Activated T-cell treated with anti-CD3 and anti-CD28 coated beads for 1 hour (primary cell): ENCODE measurements around the gene UBE2L6.
"Not testable (repeated sequence)": the region's sequence is repeated elsewhere in the genome, so short reads cannot be mapped to it uniquely, and the experiment has no call there.

Experiments
- DNase-seq: peaks from one replicate; pipeline ENCODE4 v3.0.0-alpha.2; 2020; ENCODE audit warnings: low read depth

The UBE2L6 gene

DNA sequence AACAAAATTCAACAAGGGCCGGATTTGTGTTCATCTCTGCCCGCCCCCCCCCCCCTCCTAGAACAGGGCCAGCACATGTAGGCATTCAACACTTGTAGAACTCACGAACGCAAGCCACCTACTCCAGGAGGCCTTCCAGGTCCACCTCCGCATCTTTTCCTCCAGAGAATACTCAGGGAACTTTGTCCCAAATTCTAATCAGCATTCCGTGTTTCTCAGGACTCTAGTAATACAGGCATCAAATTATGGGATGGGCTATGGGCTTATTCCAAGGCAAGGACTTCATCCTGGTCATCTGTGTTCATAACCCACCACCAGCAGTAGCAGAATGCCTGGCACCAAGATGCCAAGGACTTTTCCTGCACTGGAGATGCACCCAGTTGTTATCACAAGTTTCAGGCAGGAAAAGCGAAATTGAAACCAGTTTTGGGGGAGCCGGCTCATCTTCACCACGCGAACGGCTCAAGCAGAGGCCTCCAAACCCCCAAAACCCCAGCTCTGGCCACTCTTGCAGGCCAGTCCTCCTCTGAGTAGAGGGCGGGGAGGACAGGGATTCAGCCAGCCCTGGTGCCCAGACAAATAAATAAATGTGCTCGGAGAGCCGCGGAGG, 462 bp downstream of the UBE2L6 start:
- DNase-seq, result no peak

DNA sequence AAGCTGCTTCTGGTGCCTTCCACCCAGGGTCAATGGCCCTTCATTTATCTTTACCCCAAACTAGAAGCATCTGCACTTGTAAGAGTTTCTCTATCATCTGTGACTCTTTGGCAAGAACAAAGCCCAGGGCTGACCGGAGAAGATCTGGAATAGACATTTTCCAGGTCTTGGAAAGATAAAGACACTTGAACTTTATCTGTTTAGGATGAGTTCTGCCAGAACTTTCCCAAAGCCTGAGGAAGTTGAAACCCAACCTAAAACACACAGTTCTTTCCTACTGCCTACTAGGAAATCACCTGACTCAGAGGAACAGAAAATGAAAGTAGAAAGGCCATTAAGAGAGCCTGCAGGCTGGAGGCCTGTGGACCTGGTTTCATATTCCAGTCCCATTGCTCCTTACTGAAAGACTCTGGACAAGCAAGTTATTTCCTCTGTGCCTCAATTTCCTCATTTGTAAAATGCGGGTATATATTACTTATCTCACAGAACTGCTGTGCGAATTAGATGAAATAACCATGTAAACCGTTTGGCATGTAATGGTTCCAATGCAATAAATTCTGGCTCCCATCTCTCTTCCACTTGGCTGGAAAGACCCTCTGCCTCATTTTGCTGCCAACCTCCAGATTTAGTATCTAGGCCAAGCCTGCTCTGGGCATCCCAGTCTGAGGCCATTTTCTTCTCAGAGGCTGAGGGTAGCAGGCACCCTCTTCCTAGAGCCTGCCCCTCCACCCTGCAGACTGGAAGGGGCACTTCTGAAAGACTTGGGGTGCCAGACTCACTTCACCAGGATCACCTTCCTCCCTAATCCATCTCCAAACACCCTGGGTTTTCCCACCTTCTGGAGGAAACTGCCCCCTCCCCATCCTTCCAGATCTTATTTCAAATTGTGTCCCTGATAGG, 1.2 kb downstream of the UBE2L6 start:
- DNase-seq, result no peak

DNA sequence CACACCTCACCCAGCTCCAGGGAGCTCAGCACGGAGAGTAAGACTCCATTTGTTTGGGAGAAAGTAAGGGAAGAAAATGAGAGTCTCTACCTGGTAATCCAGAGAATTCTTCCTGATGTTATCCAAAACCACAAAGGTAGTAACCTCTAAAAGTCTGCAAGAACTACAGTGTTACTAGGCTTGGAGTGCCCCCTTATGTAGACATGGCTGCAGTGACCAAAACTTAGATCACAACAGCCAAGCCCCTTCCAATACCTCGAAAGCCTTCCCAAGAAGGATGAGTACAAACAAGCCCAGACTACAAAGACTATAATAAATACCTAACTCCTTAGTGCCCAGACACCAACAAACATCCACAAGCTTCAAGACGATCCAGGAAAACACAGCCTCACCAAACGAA, 4.9 kb downstream of the UBE2L6 start:
- no peak for DNase-seq

DNA sequence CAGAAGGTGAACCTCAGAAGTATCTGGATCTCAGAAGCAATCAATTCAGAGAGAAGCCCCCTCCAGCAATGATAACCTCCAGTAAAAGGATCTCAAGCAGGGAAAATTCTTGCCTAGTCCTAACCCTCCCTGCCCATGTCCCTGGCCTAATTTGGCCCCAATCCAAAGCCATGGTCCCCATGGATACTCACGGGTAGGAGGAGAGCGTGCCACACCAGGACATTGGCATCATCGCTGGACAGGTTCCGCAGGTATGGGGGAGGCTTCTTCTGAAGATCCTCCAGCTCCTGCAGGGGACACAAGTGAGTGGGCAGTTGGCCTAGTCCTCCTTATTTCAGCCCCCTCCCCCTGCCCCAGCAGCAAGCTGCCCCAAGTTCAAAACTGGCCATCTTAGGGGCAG, 7.3 kb downstream of the UBE2L6 start:
- DNase-seq, result no peak

DNA sequence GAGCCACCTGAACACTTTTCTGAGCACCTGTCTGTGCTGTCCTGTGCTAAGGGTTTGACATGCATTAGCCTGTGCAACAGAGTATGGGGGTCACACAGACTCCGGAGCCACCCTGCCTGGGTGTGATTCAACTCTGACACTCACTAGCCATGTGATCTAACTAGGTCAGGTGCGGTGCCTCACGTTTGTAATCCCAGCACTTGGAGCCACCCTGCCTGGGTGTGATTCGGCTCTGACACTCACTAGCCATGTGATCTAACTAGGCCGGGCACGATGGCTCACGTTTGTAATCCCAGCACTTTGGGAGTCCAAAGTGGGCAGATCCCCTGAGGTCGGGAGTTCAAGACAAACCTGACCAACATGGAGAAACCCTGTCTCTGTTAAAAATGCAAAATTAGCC, 11.4 kb downstream of the UBE2L6 start:
- no peak for DNase-seq

- DNase-seq, result no peak
Measured at GRCh38 chr11:57555393-57555792, 12.1 kb downstream of the UBE2L6 start.

- DNase-seq, result no peak
Measured at GRCh38 chr11:57552479-57552878, 15.0 kb downstream of the UBE2L6 start.

GRCh38 chr11:57551941-57552340, 15.5 kb downstream of the UBE2L6 start:
- DNase-seq, result no peak

DNA sequence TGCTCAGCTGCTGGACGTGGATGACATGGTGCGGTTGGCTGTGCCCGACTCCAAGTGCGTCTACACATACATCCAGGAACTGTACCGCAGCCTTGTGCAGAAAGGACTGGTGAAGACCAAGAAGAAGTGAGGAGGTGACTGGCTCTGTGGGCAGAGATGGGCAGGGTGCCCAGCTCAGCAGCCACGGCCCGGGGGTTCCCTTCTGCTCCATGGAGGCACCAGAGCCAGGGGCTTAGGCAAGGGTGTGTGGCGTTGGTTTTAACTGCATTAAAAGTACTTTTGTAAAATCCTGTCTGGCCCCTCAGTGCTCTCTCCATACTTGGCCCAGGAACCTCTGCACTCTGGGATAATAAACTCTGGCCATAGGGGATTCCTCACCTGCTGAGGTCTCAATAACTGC, 17.5 kb downstream of the UBE2L6 start:
- DNase-seq, result no peak

DNA sequence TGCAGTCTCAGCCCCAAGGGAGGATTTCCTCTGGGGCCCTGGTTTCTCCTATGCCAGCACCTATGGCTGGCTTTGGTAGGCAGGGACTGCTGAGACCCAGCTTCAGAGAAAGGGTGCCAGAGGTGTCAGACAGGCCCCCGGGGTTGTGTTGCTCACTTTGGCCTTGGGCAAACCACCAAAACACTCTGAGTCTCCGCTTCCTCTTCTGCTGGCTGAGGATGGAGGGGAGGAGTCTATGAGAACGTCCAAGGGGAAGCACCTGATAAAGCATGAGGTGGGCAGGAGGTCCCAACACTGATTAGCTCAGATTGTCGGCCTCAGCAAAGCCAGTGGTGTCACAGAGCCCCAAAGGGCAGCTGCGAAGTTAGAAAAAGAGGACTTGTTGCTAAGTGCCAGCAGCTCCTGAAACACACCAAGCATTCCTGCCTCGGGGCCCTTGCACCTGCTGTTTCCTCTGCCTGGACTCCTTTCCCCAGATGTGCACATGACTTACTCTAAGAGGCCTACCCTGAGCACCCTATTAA, 19.6 kb downstream of the UBE2L6 start:
- no peak for DNase-seq

GRCh38 chr11:57546869-57547475, 20.5 kb downstream of the UBE2L6 start:
- no peak for DNase-seq

DNA sequence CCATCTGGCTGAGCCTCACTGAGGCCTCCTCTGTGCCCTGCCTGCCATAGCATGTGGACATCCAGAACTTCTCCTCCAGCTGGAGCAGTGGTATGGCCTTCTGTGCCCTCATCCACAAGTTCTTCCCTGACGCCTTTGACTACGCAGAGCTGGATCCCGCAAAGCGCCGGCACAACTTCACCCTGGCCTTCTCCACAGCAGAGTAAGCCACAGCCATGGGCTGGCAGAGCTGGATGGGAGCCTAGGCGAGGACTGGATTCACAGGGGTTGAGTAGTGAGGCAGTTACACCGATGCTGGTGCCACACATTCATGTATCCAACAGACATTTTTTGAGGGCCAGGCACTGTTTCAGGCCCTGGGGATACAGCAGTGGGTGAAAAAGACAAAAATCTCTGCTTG, 21.0 kb downstream of the UBE2L6 start:
- DNase-seq, result no peak

- no peak for DNase-seq
Measured at GRCh38 chr11:57545883-57546282, 21.6 kb downstream of the UBE2L6 start.

DNA sequence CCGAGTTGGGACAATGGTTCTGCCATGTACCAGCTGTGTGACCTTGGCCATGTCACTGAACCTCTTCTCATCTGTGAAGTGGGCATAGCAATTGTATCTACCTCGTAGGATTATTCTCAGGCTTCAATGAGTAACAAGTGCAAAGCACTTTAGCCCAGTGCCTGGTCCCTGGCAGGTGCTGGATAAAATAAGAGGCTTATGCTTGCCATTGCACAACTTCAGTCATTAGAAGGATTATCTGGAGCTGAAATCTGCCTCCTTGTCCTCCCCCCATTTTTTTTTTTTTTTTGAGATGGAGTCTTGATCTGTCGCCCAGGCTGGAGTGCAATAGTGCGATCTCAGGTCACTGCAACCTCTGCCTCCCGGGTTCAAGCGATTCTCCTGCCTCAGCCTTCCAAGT, 22.9 kb downstream of the UBE2L6 start:
- no peak for DNase-seq

DNA sequence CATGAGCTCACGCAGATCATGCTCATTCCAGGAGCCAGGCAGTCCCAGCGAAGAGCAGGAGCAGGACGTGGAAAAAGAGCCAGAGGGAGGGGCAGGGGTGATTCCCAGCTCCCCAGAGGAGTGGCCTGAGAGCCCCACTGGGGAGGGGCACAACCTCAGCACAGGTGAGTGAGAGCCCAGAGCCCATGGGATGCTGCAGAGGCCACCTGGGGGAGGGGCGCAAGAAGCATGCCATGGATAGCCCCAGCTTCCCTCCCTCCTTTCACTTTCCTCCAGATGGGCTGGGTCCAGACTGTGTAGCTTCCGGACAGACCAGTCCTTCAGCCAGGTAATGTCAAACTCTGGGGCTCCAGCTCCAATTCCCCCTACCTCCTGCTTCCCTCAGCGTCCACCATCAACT, 23.9 kb downstream of the UBE2L6 start:
- no peak for DNase-seq

DNA sequence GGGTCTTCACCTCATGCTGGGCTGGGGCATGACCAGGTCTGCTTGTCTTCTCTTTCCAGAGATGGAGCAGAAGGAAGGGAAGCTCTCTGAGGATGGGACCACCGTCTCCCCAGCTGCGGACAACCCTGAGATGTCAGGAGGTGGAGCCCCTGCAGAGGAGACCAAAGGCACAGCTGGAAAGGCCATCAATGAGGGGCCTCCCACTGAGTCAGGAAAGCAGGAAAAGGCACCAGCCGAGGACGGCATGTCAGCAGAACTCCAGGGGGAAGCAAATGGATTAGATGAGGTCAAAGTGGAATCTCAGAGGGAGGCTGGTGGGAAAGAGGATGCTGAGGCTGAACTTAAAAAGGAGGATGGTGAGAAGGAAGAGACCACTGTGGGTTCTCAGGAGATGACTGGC, 24.9 kb downstream of the UBE2L6 start:
- DNase-seq, result no peak

DNA sequence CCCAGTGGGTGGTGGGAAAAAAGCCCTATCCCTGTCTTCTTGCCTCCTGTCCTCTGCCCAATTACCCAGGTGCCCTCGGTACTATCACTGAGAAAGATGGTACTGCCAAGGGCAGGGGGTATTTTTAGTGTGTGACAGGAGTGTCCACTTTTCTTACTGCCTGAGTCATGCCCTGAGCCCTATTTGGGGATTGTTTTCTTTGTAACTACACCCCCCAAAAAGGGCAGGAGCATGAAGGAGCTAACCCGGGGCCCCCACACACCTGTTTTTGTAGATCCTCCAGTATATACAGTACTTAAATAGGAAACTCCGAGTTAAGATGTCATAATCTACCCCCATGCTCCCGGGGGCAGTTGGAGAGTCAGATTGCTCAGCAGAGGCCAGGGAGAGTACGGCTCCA, 26.3 kb downstream of the UBE2L6 start:
- DNase-seq, result no peak

GRCh38 chr11:57539342-57539741, 28.1 kb downstream of the UBE2L6 start:
- no peak for DNase-seq

DNA sequence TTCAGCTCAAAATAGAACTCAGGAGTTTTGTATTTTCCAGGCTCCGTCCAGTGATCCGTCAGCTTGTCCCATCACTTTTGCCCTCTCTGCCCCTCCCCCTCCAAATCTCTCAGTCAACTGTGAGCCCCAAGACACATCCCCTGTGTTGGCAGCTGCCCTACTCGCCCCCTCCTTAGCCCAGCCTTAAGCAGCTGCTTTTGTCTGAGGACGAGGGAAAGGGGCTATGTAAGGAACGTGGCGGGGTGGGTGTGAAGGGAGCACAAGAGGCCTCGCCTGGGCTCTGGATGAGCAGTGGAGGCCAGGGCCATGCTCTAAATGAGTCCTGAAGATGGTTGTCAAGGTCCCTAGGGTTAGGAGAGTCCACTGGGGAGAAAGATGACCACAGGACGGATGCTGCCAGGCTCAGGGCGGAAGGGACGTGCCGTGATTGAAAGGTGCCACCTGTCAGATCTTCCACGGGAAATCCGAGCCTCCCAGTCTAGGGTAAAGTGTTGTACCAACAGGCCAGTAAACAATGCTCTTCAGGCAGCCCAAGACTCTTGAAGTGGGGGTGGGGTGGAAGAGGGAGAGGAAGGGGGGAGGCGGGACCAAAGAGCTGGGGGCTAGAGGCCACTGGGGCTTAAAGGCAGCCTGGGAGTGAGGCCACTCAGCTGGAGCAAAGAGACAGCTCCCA, 30.4 kb downstream of the UBE2L6 start, which contains the start of gene SMTNL1:
TSS of gene SMTNL1 (plus strand) at position 649 of the 673 bp plus-strand sequence. CDS start 5,048 bp downstream, outside the sequence.
- DNase-seq, result no peak

DNA sequence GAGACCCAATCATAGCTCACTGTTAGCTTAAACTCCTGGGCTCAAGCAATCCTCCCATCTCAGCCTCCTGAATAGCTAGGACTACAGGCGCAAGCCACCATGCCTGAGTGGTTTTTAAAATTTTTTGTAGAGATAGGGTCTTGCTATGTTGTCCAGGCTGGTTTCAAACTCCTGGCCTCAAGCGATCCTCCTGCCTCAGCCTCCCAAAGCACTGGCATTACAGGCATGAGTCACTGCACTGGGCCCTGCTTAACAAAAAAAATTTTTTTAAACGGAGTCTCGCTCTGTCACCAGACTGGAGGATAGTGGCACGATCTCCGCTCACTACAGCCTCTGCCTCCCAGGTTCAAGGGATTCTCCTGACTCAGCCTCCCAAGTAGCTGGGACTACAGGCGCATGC, 33.0 kb downstream of the UBE2L6 start:
- not testable (repeated sequence) for DNase-seq

DNA sequence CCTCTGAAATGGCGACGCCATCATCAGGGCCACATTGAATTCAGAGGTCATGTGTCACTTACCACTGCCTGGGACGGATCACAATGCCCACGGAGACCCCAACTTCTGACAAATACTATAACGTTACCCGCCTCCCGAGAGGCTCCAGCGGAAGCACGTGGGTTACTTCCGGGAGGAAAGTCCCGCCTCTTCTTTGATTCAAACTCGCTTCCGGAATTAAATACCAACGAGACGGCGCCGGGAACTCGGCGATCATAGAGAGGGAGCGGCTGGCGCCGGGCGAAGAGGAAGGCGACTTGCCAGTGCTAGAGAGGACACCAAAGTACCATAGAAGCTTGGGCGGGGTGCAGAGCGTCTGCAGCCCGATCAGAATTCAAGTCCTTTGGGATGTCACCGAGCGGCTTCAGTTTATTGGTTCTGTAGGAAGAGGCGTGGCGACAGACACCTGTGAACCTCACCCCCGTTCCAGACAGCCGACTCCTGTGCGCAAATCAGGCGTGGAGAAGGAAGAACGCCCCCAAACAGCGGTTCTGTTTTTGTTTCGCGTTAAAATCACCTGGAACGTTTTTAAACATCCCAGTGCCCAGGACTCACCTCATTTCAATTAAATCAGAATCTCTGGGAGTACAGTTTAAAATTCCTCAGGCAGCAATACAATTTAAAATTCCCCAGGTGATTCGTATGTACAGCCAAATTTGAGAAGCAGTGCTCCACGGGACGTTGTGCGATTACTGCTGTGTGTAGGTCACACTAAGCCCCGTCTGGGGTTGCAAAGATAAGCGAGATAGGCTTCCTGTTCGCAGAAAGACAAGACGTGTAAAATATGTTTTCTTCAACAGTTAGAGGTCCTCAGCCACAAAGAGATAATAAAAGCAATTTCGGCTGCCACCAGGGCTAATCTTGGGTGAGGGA, 36.6 kb downstream of the UBE2L6 start, which contains the start of gene TIMM10:
TSS of gene TIMM10 (minus strand) at position 159 of the 912 bp plus-strand sequence. CDS start 565 bp downstream, outside the sequence.
- DNase-seq, result peak; percentile 84
